Activated CD8-positive, alpha-beta memory T cell treated with anti-CD3 and anti-CD28 coated beads, Interleukin-2, amount 10 ng/mL, durations not matched to agents 7 days and 5 days (primary cell): ENCODE measurements around the gene ADAM22. TPM values are rescaled to one million over a fixed set of nuclear protein-coding genes. Genes with fewer than 3 reads are reported as not detected.

Experiments
- ATAC-seq: fragments of 150-1000 bp; cut with Tn5 transposase; one replicate; pipeline ENCODE4 v1.10.0; 2021; ENCODE audit warnings: moderate library complexity
- CTCF ChIA-PET: fragments of 350-600 bp; sonication (Branson Sonifier 250); formaldehyde crosslinking; loops from one replicate; lab custom pipeline; 2021; ENCODE audit warnings: antibody characterized with exemption; lab: Charles Lee
- DNase-seq: peaks from one replicate; pipeline ENCODE4 v3.0.0-alpha.2; 2020
- H3K27ac Mint-ChIP-seq: one replicate; pipeline ENCODE4 v1.8.0; 2021; ENCODE audit warnings: mild to moderate bottlenecking, mixed read lengths
- H3K27me3 Mint-ChIP-seq: one replicate; pipeline ENCODE4 v1.8.0; 2021; ENCODE audit warnings: mixed read lengths
- H3K36me3 Mint-ChIP-seq: one replicate; pipeline ENCODE4 v1.8.0; 2021; ENCODE audit warnings: mild to moderate bottlenecking, mixed read lengths
- H3K4me1 Mint-ChIP-seq: one replicate; pipeline ENCODE4 v1.8.0; 2021; ENCODE audit warnings: mixed read lengths
- H3K4me3 Mint-ChIP-seq: one replicate; pipeline ENCODE4 v1.8.0; 2021; ENCODE audit warnings: mild to moderate bottlenecking, moderate library complexity, mixed read lengths
- H3K9me3 Mint-ChIP-seq: one replicate; pipeline ENCODE4 v1.8.0; 2022; ENCODE audit warnings: low read depth, mixed read lengths
- total RNA-seq, 2 experiments: library from RNA; stranded (reverse); gene quantifications; one replicate each; pipeline ENCODE4 v1.2.3, GENCODE V29; 2021

Gene ADAM22
- total RNA-seq, 2 experiments from 2014 or later, result 5.2 to 5.8 TPM

- no peak for DNase-seq
- Mint-ChIP-seq H3K4me3 (no peak overlapping the region), H3K4me1 (peaks cover 3% of the 10 kb centered on the region), H3K27me3 (peaks cover 5% of the 10 kb centered on the region), H3K27ac (no peak overlapping the region), H3K9me3 (no peaks in the 10 kb centered on the region), H3K36me3 (peaks cover 2% of the 10 kb centered on the region)
- ATAC-seq, result no peak
- CTCF ChIA-PET, result interaction anchor here (0.7 to 1.6 kb wide), 2 partner anchors 9 to 15 kb away, joined by 4 to 5 read pairs; no protein-coding TSS in a partner anchor
Observed at GRCh38 chr7:88226886-88227516, 292.9 kb downstream of the ADAM22 start.

GRCh38 chr7:88229302-88229995, 295.4 kb downstream of the ADAM22 start:
- Mint-ChIP-seq H3K4me3 (no peak overlapping the region), H3K27me3 (peaks cover 5% of the 10 kb centered on the region), H3K4me1 (peaks cover 2% of the 10 kb centered on the region), H3K9me3 (no peaks in the 10 kb centered on the region), H3K36me3 (peaks cover 2% of the 10 kb centered on the region), H3K27ac (no peak overlapping the region)
- no peak for DNase-seq
- no peak for ATAC-seq
- CTCF ChIA-PET, result no interaction called here

GRCh38 chr7:88230646-88231045, 296.6 kb downstream of the ADAM22 start:
- H3K36me3 Mint-ChIP-seq, result peaks cover 2% of the 10 kb centered on the region
- peaks cover 6% of the 10 kb centered on the region for H3K27me3 Mint-ChIP-seq
- no peaks in the 10 kb centered on the region for H3K9me3 Mint-ChIP-seq
- H3K27ac Mint-ChIP-seq, result no peak overlapping the region
- no peak overlapping the region for H3K4me3 Mint-ChIP-seq
- H3K4me1 Mint-ChIP-seq, result no peaks in the 10 kb centered on the region
- no peak for DNase-seq
- ATAC-seq, result no peak
- CTCF ChIA-PET, result no interaction called here

- Mint-ChIP-seq H3K27me3 (peaks cover 11% of the 10 kb centered on the region), H3K27ac (no peak overlapping the region), H3K4me1 (peaks cover 2% of the 10 kb centered on the region), H3K4me3 (no peak overlapping the region), H3K36me3 (no peaks in the 10 kb centered on the region), H3K9me3 (no peaks in the 10 kb centered on the region)
- ATAC-seq (no peak), DNase-seq (no peak)
- CTCF ChIA-PET, result no interaction called here
Observed at GRCh38 chr7:88233828-88234227, 299.8 kb downstream of the ADAM22 start.

- H3K27ac Mint-ChIP-seq, result no peak overlapping the region
- H3K4me1 Mint-ChIP-seq, result peaks cover 4% of the 10 kb centered on the region
- ATAC-seq, result no peak
- no peak overlapping the region for H3K4me3 Mint-ChIP-seq
- peaks cover 12% of the 10 kb centered on the region for H3K27me3 Mint-ChIP-seq
- CTCF ChIA-PET, result no interaction called here
- no peaks in the 10 kb centered on the region for H3K36me3 Mint-ChIP-seq
- H3K9me3 Mint-ChIP-seq, result no peaks in the 10 kb centered on the region
- no peak for DNase-seq
Observed at GRCh38 chr7:88239852-88240251, 305.8 kb downstream of the ADAM22 start.

GRCh38 chr7:88243345-88243909, 309.4 kb downstream of the ADAM22 start:
- DNase-seq (no peak), ATAC-seq (peak; percentile 33)
- no peak overlapping the region for H3K4me3 Mint-ChIP-seq
- H3K36me3 Mint-ChIP-seq, result no peaks in the 10 kb centered on the region
- H3K27me3 Mint-ChIP-seq, result peaks cover 22% of the 10 kb centered on the region
- no peak overlapping the region for H3K27ac Mint-ChIP-seq
- CTCF ChIA-PET, result interaction anchor here (0.7 to 2.1 kb wide), 5 partner anchors 19 to 1379 kb away, joined by 3 to 7 read pairs (median 4); partner anchors contain the start of gene SRI
- H3K4me1 Mint-ChIP-seq, result peaks cover 2% of the 10 kb centered on the region
- H3K9me3 Mint-ChIP-seq, result no peaks in the 10 kb centered on the region

GRCh38 chr7:88244258-88244657, 310.2 kb downstream of the ADAM22 start:
- no peak for DNase-seq
- peaks cover 22% of the 10 kb centered on the region for H3K27me3 Mint-ChIP-seq
- CTCF ChIA-PET, result interaction anchor here (0.6 to 2.1 kb wide), 4 partner anchors 19 to 1379 kb away, joined by 3 to 7 read pairs (median 4); partner anchors contain the start of gene SRI
- H3K4me3 Mint-ChIP-seq, result no peak overlapping the region
- H3K9me3 Mint-ChIP-seq, result no peaks in the 10 kb centered on the region
- H3K4me1 Mint-ChIP-seq, result peaks cover 2% of the 10 kb centered on the region
- no peak for ATAC-seq
- H3K36me3 Mint-ChIP-seq, result no peaks in the 10 kb centered on the region
- no peak overlapping the region for H3K27ac Mint-ChIP-seq

Other genes starting within 250 kb of the ADAM22 start
- 10 to 100 TPM; 42.1 to 48.7 TPM for gene SLC25A40, start 57.9 kb upstream of the ADAM22 start, total RNA-seq
- gene DBF4, start 57.8 kb upstream of the ADAM22 start, total RNA-seq, result 10 to 100 TPM; 85.1 to 85.5 TPM